ENCODE data around the gene NOL6. TPM values are rescaled to one million over a fixed set of nuclear protein-coding genes. Genes with fewer than 3 reads are reported as not detected.
"Not testable (repeated sequence)": the region's sequence is repeated elsewhere in the genome, so short reads cannot be mapped to it uniquely, and the experiment has no call there.

The NOL6 gene, protein sequence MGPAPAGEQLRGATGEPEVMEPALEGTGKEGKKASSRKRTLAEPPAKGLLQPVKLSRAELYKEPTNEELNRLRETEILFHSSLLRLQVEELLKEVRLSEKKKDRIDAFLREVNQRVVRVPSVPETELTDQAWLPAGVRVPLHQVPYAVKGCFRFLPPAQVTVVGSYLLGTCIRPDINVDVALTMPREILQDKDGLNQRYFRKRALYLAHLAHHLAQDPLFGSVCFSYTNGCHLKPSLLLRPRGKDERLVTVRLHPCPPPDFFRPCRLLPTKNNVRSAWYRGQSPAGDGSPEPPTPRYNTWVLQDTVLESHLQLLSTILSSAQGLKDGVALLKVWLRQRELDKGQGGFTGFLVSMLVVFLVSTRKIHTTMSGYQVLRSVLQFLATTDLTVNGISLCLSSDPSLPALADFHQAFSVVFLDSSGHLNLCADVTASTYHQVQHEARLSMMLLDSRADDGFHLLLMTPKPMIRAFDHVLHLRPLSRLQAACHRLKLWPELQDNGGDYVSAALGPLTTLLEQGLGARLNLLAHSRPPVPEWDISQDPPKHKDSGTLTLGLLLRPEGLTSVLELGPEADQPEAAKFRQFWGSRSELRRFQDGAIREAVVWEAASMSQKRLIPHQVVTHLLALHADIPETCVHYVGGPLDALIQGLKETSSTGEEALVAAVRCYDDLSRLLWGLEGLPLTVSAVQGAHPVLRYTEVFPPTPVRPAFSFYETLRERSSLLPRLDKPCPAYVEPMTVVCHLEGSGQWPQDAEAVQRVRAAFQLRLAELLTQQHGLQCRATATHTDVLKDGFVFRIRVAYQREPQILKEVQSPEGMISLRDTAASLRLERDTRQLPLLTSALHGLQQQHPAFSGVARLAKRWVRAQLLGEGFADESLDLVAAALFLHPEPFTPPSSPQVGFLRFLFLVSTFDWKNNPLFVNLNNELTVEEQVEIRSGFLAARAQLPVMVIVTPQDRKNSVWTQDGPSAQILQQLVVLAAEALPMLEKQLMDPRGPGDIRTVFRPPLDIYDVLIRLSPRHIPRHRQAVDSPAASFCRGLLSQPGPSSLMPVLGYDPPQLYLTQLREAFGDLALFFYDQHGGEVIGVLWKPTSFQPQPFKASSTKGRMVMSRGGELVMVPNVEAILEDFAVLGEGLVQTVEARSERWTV
- 10 to 100 TPM; 37.1 to 38.8 TPM for total RNA-seq

DNA sequence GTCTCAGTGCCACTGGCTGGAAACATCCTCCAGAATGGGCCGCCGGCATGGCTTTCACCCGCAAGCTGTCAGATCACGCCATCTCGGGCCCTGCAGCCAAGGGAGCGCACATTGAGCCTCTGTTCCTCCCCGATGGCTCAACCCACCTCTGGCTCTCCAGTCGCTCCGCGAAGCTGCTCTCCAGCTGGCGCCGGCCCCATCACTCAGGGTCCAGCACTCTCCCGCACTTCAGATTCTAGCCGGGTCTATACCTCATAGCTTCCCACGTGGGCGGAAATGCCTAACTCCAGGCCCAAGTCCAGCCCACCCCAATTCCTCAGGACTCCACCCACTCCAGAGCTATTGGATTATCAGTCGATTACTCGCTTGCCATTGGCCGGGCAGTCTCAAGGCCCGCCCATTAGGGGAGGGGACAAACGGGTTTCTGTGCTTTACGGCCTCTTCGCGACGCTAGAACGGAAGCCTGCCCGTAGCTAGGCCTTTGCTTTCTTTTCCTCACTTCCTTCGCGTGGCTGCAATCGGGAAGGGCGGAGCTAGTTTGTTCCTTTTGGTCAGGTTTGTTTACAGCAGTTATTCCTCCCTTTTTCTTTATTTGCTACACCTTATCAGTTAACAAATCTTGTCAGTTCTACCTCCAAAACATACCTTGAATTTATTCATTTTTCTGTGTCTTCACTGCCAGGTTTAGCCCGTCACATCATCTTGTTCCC, at the start of gene NOL6:
NOL6 (minus strand) TSS at position 282 of the 710 bp plus-strand sequence; CDS start at position 200, 82 bp downstream.
- H3K27ac Mint-ChIP-seq = peak within 1 kb of the TSS; percentile 95
- peak within 1 kb of the TSS; percentile 98 for H3K4me3 Mint-ChIP-seq
- ATAC-seq (peak; percentile 100), DNase-seq (peak; percentile 99)
- ChIA-PET CTCF (interaction anchor here (0.7 to 5.8 kb wide), 16 partner anchors 10 to 902 kb away, joined by 3 to 60 read pairs (median 4); partner anchors contain the start of genes ANKRD18B and AQP3), POLR2A (interaction anchor here (0.6 to 2.7 kb wide), 17 partner anchors 9 to 620 kb away, joined by 3 to 14 read pairs (median 5); partner anchors contain the start of genes ANKRD18B, AQP3, BAG1 and DNAJA1)
- H3K27me3 Mint-ChIP-seq (ENCODE audit: low read depth) = no peaks in the 10 kb centered on the region
- H3K36me3 Mint-ChIP-seq (ENCODE audit: low read depth) = peaks cover 27% of the 10 kb centered on the region
- peaks cover 28% of the 10 kb centered on the region for H3K4me1 Mint-ChIP-seq (ENCODE audit: low read depth)
- no peaks in the 10 kb centered on the region for H3K9me3 Mint-ChIP-seq (ENCODE audit: insufficient read depth)

GRCh38 chr9:33521861-33522260, 48.1 kb upstream of the NOL6 start:
- CTCF ChIA-PET; H3K4me3 Mint-ChIP-seq; POLR2A ChIA-PET; H3K27ac Mint-ChIP-seq; ATAC-seq; DNase-seq; H3K36me3 Mint-ChIP-seq (ENCODE audit: low read depth); H3K9me3 Mint-ChIP-seq (ENCODE audit: insufficient read depth): not testable (repeated sequence)
- peaks cover 42% of the 10 kb centered on the region for H3K27me3 Mint-ChIP-seq (ENCODE audit: low read depth)
- peaks cover 15% of the 10 kb centered on the region for H3K4me1 Mint-ChIP-seq (ENCODE audit: low read depth)

- H3K4me1 Mint-ChIP-seq (ENCODE audit: low read depth); H3K4me3 Mint-ChIP-seq; ATAC-seq; H3K9me3 Mint-ChIP-seq (ENCODE audit: insufficient read depth); POLR2A ChIA-PET; H3K36me3 Mint-ChIP-seq (ENCODE audit: low read depth); H3K27ac Mint-ChIP-seq; DNase-seq: not testable (repeated sequence)
- peaks cover 23% of the 10 kb centered on the region for H3K27me3 Mint-ChIP-seq (ENCODE audit: low read depth)
- CTCF ChIA-PET = interaction anchor here (1.0 to 1.3 kb wide), 4 partner anchors 9 to 114 kb away, joined by 3 to 6 read pairs (median 3); no protein-coding TSS in a partner anchor
These were observed 44.3 kb upstream of the NOL6 start for GRCh38 chr9:33517934-33518577.

- no peak for DNase-seq
- H3K36me3 Mint-ChIP-seq (ENCODE audit: low read depth) = no peaks in the 10 kb centered on the region
- H3K4me1 Mint-ChIP-seq (ENCODE audit: low read depth) = no peaks in the 10 kb centered on the region
- ATAC-seq = no peak
- H3K9me3 Mint-ChIP-seq (ENCODE audit: insufficient read depth) = no peaks in the 10 kb centered on the region
- no peak overlapping the region for H3K27ac Mint-ChIP-seq
- peaks cover 20% of the 10 kb centered on the region for H3K27me3 Mint-ChIP-seq (ENCODE audit: low read depth)
- H3K4me3 Mint-ChIP-seq = no peak overlapping the region
- POLR2A ChIA-PET = no interaction called here
- CTCF ChIA-PET = interaction anchor here (1.0 to 1.3 kb wide), 4 partner anchors 9 to 113 kb away, joined by 3 to 6 read pairs (median 3); no protein-coding TSS in a partner anchor
These were observed 43.6 kb upstream of the NOL6 start for GRCh38 chr9:33517373-33517772.

GRCh38 chr9:33516397-33516796, 42.7 kb upstream of the NOL6 start:
- ATAC-seq; H3K4me3 Mint-ChIP-seq; CTCF ChIA-PET; POLR2A ChIA-PET; DNase-seq; H3K27ac Mint-ChIP-seq; H3K36me3 Mint-ChIP-seq (ENCODE audit: low read depth); H3K4me1 Mint-ChIP-seq (ENCODE audit: low read depth); H3K9me3 Mint-ChIP-seq (ENCODE audit: insufficient read depth): not testable (repeated sequence)
- peaks cover 13% of the 10 kb centered on the region for H3K27me3 Mint-ChIP-seq (ENCODE audit: low read depth)

DNA sequence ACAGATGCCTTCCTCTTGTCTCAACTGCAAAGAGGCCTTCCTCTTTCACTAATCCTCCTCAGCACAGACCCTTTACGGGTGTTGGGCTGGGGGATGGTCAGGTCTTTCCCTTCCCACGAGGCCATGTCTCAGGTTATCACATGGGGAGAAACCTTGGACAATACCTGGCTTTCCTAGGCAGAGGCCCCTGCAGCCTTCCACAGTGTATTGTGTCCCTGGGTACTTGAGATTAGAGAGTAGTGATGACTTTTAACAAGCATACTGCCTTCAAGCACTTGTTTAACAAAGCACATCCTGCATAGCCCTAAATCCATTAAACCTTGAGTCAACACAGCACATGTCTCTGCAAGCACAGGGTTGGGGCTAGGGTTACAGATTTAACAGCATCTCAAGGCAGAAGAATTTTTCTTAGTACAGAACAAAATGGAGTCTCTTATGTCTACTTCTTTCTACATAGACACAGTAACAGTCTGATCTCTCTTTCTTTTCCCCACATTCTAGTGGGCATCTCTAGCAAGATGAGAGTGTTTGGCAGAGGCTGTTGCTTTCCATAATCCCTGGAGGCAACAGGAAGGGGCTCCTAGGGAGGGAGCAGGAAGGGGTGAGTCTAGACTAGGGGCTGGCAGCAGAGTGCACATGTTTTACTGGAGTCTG, 41.7 kb upstream of the NOL6 start:
- H3K27me3 Mint-ChIP-seq (ENCODE audit: low read depth); H3K36me3 Mint-ChIP-seq (ENCODE audit: low read depth); CTCF ChIA-PET; H3K4me3 Mint-ChIP-seq; H3K27ac Mint-ChIP-seq; DNase-seq; ATAC-seq; POLR2A ChIA-PET; H3K9me3 Mint-ChIP-seq (ENCODE audit: insufficient read depth); H3K4me1 Mint-ChIP-seq (ENCODE audit: low read depth): not testable (repeated sequence)

GRCh38 chr9:33512535-33512934, 38.8 kb upstream of the NOL6 start:
- H3K4me3 Mint-ChIP-seq; H3K27me3 Mint-ChIP-seq (ENCODE audit: low read depth); CTCF ChIA-PET; H3K9me3 Mint-ChIP-seq (ENCODE audit: insufficient read depth); DNase-seq; ATAC-seq; H3K36me3 Mint-ChIP-seq (ENCODE audit: low read depth); POLR2A ChIA-PET; H3K4me1 Mint-ChIP-seq (ENCODE audit: low read depth); H3K27ac Mint-ChIP-seq: not testable (repeated sequence)

- ATAC-seq; DNase-seq; H3K27me3 Mint-ChIP-seq (ENCODE audit: low read depth); H3K36me3 Mint-ChIP-seq (ENCODE audit: low read depth); POLR2A ChIA-PET; H3K4me1 Mint-ChIP-seq (ENCODE audit: low read depth); H3K9me3 Mint-ChIP-seq (ENCODE audit: insufficient read depth): not testable (repeated sequence)
- Mint-ChIP-seq H3K27ac (peak overlapping the region; percentile 89), H3K4me3 (peak overlapping the region; percentile 90)
- CTCF ChIA-PET = interaction anchor here (0.8 to 1.3 kb wide), 4 partner anchors 38 to 136 kb away, joined by 3 to 5 read pairs (median 4); partner anchors contain the start of gene NOL6
These were observed 37.4 kb upstream of the NOL6 start for GRCh38 chr9:33511184-33511517.

DNA sequence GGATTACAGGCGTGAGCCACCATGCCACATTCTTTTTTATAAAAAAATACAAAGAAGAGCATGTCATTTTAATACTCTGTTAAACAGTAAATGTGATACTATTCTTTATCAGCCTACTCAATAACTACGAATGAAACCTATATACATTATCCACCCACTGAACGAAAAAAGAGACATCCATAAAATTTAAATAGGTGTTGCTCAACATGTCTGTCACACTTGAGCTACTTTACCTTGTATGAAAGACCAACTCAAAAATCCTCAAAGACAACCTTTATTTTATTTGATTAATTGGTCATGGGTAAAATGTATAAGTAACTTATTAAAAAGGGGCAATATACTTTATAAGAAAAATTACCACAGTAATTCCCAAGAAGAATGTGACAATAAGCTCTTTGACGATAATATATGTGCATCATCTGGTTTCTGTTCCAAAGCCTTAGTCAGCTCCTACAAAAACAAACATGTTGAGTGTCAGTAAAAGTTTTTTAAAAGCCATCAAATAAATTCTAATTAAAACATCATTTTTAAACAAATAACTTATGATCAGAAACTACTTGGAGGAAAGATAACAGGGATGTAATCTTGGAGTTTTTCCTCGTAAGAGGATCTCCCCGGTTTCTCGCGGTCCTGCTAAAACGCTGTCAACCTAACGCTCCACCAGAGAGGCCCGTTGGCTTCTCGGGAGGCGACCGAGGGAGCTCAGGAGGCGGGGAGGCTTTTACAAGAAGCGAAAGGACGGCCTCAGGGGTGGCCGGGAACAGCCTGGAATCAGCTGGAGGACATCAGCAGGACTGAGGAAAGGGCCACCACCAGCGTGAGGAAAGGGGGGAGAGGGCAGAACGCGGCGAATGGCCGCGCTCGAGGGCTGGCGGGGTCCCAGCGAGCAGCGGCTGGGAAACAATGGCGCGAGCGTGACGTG, 36.8 kb upstream of the NOL6 start:
- DNase-seq = peak; percentile 44
- peak; percentile 92 for ATAC-seq
- Mint-ChIP-seq H3K27me3 (ENCODE audit: low read depth) (peaks cover 8% of the 10 kb centered on the region), H3K4me1 (ENCODE audit: low read depth) (peaks cover 7% of the 10 kb centered on the region), H3K27ac (peak overlapping the region; percentile 89), H3K36me3 (ENCODE audit: low read depth) (no peaks in the 10 kb centered on the region), H3K9me3 (ENCODE audit: insufficient read depth) (no peaks in the 10 kb centered on the region), H3K4me3 (peak overlapping the region; percentile 90)
- CTCF ChIA-PET = interaction anchor here (0.8 to 1.3 kb wide), 5 partner anchors 37 to 135 kb away, joined by 3 to 5 read pairs (median 4); partner anchors contain the start of gene NOL6
- POLR2A ChIA-PET = no interaction called here
